Uterus (tissue), 4 donors: ENCODE measurements around the gene GRSF1. TPM values are rescaled to one million over a fixed set of nuclear protein-coding genes. Genes with fewer than 3 reads are reported as not detected.

Source experiments
- DNase-seq, 2 donors: peaks; one replicate each; pipeline ENCODE4 v3.0.0-alpha.2; 2019 to 2020
- H3K27ac ChIP-seq, 2 donors: fragments of 200-600 bp; sonication (generic); 1 replicate in 1 of 2; 2 replicates in 1 of 2; pipeline ENCODE4 v1.5.1; 2016 to 2018
- H3K27me3 ChIP-seq, 2 donors: fragments of 200-600 bp; sonication (generic); one replicate each; pipeline ENCODE4 v1.5.1; 2018 to 2019; ENCODE audit warnings: control low read depth in 1 of 2
- H3K36me3 ChIP-seq, 2 donors: fragments of 200-600 bp; sonication (generic); one replicate each; pipeline ENCODE4 v1.5.1; 2019; ENCODE audit warnings: control low read depth in 1 of 2
- H3K4me1 ChIP-seq, 2 donors: fragments of 200-600 bp; sonication (generic); one replicate each; pipeline ENCODE4 v1.5.1; 2018 to 2019; ENCODE audit warnings: control low read depth in 1 of 2
- H3K4me3 ChIP-seq, 2 donors: fragments of 200-600 bp; sonication (generic); 1 replicate in 1 of 2; 2 replicates in 1 of 2; pipeline ENCODE4 v1.5.1; 2018 to 2019; ENCODE audit warnings: mild to moderate bottlenecking in 1 of 2
- H3K9me3 ChIP-seq, 2 donors: fragments of 200-600 bp; sonication (generic); one replicate each; pipeline ENCODE4 v1.5.1; 2019; ENCODE audit warnings: control low read depth in 1 of 2
- CTCF ChIP-seq, 4 experiments: fragments of 200-600 bp in 2 of 4; fragments of 450-650 bp in 2 of 4; sonication (generic) in 2 of 4; IDR thresholded peaks; one replicate each; pipeline ENCODE4 v1.5.1; 2016 to 2019; ENCODE audit warnings: antibody characterized with exemption in 4 of 4, mild to moderate bottlenecking in 2 of 4, moderate library complexity in 1 of 4
- POLR2A ChIP-seq, 2 donors: fragments of 450-650 bp; IDR thresholded peaks; one replicate each; pipeline ENCODE4 v1.6.1; 2016; ENCODE audit warnings: antibody characterized with exemption in 2 of 2, mild to moderate bottlenecking in 1 of 2, moderate library complexity in 1 of 2
- intact Hi-C: fragments of 100-400 bp; cut with DNase I; formaldehyde crosslinking; loops from one replicate; pipeline ENCODE4 v1.15.1; 2023; ENCODE audit warnings: low total_unique reads
- total RNA-seq, 4 donors: library from RNA; depleted of rRNA in 3 of 4; stranded (reverse); fragments of >200 nt in 3 of 4; gene quantifications; one replicate each; pipeline versions ENCODE4 v1.1.0 to v1.2.4, GENCODE V29; 2014 to 2023
- donor health status: DM: yes; HTN: yes; CAD: no.

The GRSF1 gene
- 10 to 100 TPM; 25.4 to 82.0 (median 37.1) TPM for total RNA-seq

DNA sequence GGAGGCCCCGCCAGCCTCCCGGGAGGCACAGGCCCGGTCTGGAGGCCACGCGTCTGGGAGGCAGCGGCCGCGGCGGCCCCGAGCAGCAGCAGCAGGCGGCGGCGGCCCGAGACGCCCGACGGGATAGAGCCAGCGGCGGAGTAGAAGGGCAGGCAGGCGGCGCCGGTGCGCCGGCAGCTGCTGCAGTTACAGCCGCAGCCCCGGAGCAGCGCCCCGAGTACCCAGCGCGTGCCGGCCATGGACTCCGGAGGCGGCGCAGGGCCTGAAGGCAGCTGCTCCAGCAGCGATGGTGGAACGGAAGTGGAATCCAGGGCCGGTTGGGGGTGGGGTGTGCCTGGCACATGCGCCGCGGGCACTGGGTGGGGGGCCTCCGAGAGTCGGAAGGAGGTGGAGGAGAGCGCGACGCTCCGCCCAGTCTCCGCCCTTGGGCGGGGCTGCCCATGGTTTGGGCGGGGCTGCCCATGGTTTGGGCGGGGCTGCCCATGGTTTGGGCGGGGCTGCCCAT lies at the start of gene GRSF1:
Gene GRSF1 (minus strand): TSS at position 302 of the 505 bp plus-strand sequence. CDS start 63 bp downstream, at position 239.
- intact Hi-C loops, result no loop called here
- Histone ChIP-seq H3K4me3 (peak within 1 kb of the TSS; percentile 60 to 98), H3K27ac (peak within 1 kb of the TSS; percentile 76 to 95), H3K4me1 (no peaks in the 10 kb centered on the region), H3K36me3 (no peaks in the 10 kb centered on the region), H3K9me3 (no peaks in the 10 kb centered on the region), H3K27me3 (no peaks in the 10 kb centered on the region)
- TF ChIP-seq POLR2A (IDR thresholded peaks at IDR 0.05) (peak; percentile 20 to 64), CTCF (IDR thresholded peaks at IDR 0.05) (peak in 2 of 4 experiments; percentile 5 to 26)
- peak; percentile 92 to 93 for DNase-seq

GRCh38 chr4:70885174-70885573 lies 45.5 kb upstream of the GRSF1 start:
- intact Hi-C loops, result no loop called here
- Histone ChIP-seq H3K4me1 (no peaks in the 10 kb centered on the region), H3K27ac (no peak overlapping the region)

GRCh38 chr4:70880739-70881138 lies 41.0 kb upstream of the GRSF1 start:
- no peak for TF ChIP-seq CTCF (IDR thresholded peaks at IDR 0.05)
- no peak for TF ChIP-seq POLR2A (IDR thresholded peaks at IDR 0.05)
- intact Hi-C loops, result no loop called here
- no peak for DNase-seq
- H3K27ac ChIP-seq, result no peak overlapping the region
- no peaks in the 10 kb centered on the region for H3K4me1 ChIP-seq
- no peak overlapping the region for H3K4me3 ChIP-seq
- no peaks in the 10 kb centered on the region for H3K36me3 ChIP-seq
- H3K27me3 ChIP-seq, result no peaks in the 10 kb centered on the region
- H3K9me3 ChIP-seq, result no peaks in the 10 kb centered on the region

More at GRCh38 chr4:70885174-70885573, 45.5 kb upstream of the GRSF1 start:
- Histone ChIP-seq H3K9me3 (no peaks in the 10 kb centered on the region), H3K4me3 (no peak overlapping the region), H3K27me3 (no peaks in the 10 kb centered on the region), H3K36me3 (no peaks in the 10 kb centered on the region)
- DNase-seq, result no peak
- TF ChIP-seq POLR2A (IDR thresholded peaks at IDR 0.05), result no peak
- no peak for TF ChIP-seq CTCF (IDR thresholded peaks at IDR 0.05)

GRCh38 chr4:70877556-70877955 lies 37.9 kb upstream of the GRSF1 start:
- TF ChIP-seq POLR2A (IDR thresholded peaks at IDR 0.05), result no peak
- TF ChIP-seq CTCF (IDR thresholded peaks at IDR 0.05), result no peak
- H3K9me3 ChIP-seq, result no peaks in the 10 kb centered on the region
- H3K36me3 ChIP-seq, result no peaks in the 10 kb centered on the region
- no peak overlapping the region for H3K27ac ChIP-seq
- H3K4me3 ChIP-seq, result no peak overlapping the region
- no peaks in the 10 kb centered on the region for H3K27me3 ChIP-seq
- DNase-seq, result no peak
- intact Hi-C loops, result no loop called here
- no peaks in the 10 kb centered on the region for H3K4me1 ChIP-seq

DNA sequence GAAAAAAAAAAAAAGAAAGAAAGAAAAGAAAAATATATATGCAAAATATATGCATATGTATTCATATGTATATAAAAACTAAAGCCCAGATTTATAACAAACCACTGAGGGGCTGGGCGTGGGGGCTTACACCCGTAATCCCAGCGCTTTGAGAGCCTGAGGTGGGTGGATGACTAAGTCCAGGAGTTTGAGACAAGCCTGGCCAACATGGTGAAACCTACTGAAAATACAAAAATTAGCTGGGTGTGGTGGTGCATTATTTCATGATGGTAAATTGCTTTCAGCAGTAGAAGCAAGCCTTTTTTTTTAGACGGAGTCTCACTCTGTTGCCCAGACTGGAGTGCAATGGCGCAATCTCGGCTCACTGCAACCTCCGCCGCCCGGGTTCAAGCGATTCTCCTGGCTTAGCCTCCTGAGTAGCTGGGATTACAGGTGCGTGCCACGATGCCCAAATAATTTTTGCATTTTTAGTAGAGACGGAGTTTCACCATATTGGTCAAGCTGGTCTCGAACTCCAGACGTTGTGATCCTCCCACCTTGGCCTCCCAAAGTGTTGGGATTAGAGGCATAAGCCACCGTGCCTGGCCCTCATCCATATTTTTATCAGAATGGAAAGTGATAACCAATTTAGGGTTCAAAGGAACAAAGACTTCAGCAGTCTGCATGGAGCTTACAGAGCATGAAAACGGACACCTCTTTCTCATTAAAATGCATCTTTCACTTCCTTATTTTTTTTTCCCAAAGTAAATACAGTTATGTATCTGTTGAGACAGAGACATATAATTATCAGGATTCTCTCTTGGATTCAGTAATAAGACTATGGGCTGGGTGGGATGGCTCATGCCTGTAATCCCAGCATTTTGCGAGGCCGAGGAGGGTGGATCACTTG lies 34.8 kb upstream of the GRSF1 start:
- H3K9me3 ChIP-seq, result no peaks in the 10 kb centered on the region
- intact Hi-C loops, result no loop called here

More for the DNA sequence above, 34.8 kb upstream of the GRSF1 start:
- Histone ChIP-seq H3K36me3 (no peaks in the 10 kb centered on the region), H3K4me1 (no peaks in the 10 kb centered on the region), H3K27me3 (no peaks in the 10 kb centered on the region), H3K27ac (no peak overlapping the region), H3K4me3 (no peak overlapping the region)
- TF ChIP-seq CTCF (IDR thresholded peaks at IDR 0.05) (no peak), POLR2A (IDR thresholded peaks at IDR 0.05) (no peak)
- no peak for DNase-seq
